ENCODE results near the gene YEATS4. TPM values are rescaled to one million over a fixed set of nuclear protein-coding genes. Genes with fewer than 3 reads are reported as not detected.

Gene YEATS4
- total RNA-seq, 2 experiments from 2014 or later, result 52.3 to 53.5 TPM

- Mint-ChIP-seq H3K4me3 (no peak overlapping the region), H3K9me3 (no peaks in the 10 kb centered on the region), H3K36me3 (ENCODE audit: low read depth) (no peaks in the 10 kb centered on the region), H3K4me1 (ENCODE audit: low read depth) (peaks cover 4% of the 10 kb centered on the region), H3K27me3 (ENCODE audit: low read depth) (no peaks in the 10 kb centered on the region), H3K27ac (no peak overlapping the region)
- DNase-seq, result no peak
- intact Hi-C loops (cut with micrococcal nuclease), result loop anchor here (5.0 kb wide), 1 partner anchor 1093 kb away; no protein-coding TSS in a partner anchor
- CTCF ChIA-PET, result interaction anchor here (0.6 to 2.2 kb wide), 4 partner anchors 14 to 227 kb away, joined by 3 to 8 read pairs (median 3); no protein-coding TSS in a partner anchor
Measured at GRCh38 chr12:69343885-69344612, 15.5 kb upstream of the YEATS4 start.

- CTCF ChIA-PET, result no interaction called here
- H3K27me3 Mint-ChIP-seq (ENCODE audit: low read depth), result no peaks in the 10 kb centered on the region
- H3K4me3 Mint-ChIP-seq, result no peak overlapping the region
- no peak for DNase-seq
- intact Hi-C loops (cut with micrococcal nuclease), result no loop called here
- H3K27ac Mint-ChIP-seq, result no peak overlapping the region
- H3K36me3 Mint-ChIP-seq (ENCODE audit: low read depth), result no peaks in the 10 kb centered on the region
- peaks cover 4% of the 10 kb centered on the region for H3K4me1 Mint-ChIP-seq (ENCODE audit: low read depth)
- no peaks in the 10 kb centered on the region for H3K9me3 Mint-ChIP-seq
Measured at GRCh38 chr12:69345077-69345476, 14.5 kb upstream of the YEATS4 start.

- Mint-ChIP-seq H3K27ac (no peak overlapping the region), H3K4me3 (no peak overlapping the region), H3K27me3 (ENCODE audit: low read depth) (no peaks in the 10 kb centered on the region), H3K36me3 (ENCODE audit: low read depth) (no peaks in the 10 kb centered on the region), H3K9me3 (no peaks in the 10 kb centered on the region), H3K4me1 (ENCODE audit: low read depth) (peaks cover 4% of the 10 kb centered on the region)
- intact Hi-C loops (cut with micrococcal nuclease), result no loop called here
- CTCF ChIA-PET, result no interaction called here
- no peak for DNase-seq
Measured at GRCh38 chr12:69345742-69346141, 13.8 kb upstream of the YEATS4 start.

GRCh38 chr12:69348162-69348938 lies 11.2 kb upstream of the YEATS4 start, which contains the start of gene LYZ:
TSS of gene LYZ (plus strand) at chr12:69348381. CDS start at chr12:69348409, 28 bp downstream.
- Mint-ChIP-seq H3K4me3 (no peak within 1 kb of the TSS), H3K36me3 (ENCODE audit: low read depth) (no peaks in the 10 kb centered on the region), H3K9me3 (no peaks in the 10 kb centered on the region), H3K27me3 (ENCODE audit: low read depth) (no peaks in the 10 kb centered on the region), H3K27ac (no peak within 1 kb of the TSS), H3K4me1 (ENCODE audit: low read depth) (peaks cover 4% of the 10 kb centered on the region)
- CTCF ChIA-PET, result interaction anchor here (0.8 to 2.1 kb wide), 5 partner anchors 9 to 57 kb away, joined by 3 to 12 read pairs (median 5); no protein-coding TSS in a partner anchor
- intact Hi-C loops (cut with micrococcal nuclease), result no loop called here
- DNase-seq, result no peak

DNA sequence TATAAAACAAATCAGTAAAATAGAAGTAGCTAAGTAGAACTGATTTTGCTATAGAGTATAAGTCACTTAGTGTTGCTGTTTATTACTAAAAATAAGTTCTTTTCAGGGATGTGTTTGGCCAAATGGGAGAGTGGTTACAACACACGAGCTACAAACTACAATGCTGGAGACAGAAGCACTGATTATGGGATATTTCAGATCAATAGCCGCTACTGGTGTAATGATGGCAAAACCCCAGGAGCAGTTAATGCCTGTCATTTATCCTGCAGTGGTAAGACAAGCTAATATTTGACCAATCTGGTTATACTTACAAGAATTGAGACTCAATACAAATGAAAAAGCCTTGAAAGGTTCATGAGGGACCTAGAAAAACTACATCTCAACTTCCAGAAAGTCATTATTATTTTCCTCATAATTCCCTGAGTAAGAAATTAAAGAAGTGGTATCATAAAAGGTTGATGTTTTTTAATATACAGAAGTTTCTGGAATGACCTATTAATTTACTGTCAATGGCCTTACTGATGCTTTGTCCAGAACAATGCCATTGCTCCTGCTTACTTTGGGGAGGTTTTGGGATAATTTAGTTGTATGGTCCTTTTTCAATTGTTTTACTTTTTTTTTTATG lies 9.4 kb upstream of the YEATS4 start:
- Mint-ChIP-seq H3K36me3 (ENCODE audit: low read depth) (no peaks in the 10 kb centered on the region), H3K4me1 (ENCODE audit: low read depth) (peaks cover 4% of the 10 kb centered on the region), H3K27me3 (ENCODE audit: low read depth) (no peaks in the 10 kb centered on the region), H3K9me3 (no peaks in the 10 kb centered on the region), H3K27ac (no peak overlapping the region), H3K4me3 (no peak overlapping the region)
- intact Hi-C loops (cut with micrococcal nuclease), result loop anchor here (10.0 kb wide), 1 partner anchor 1375 kb away; no protein-coding TSS in a partner anchor
- no peak for DNase-seq
- CTCF ChIA-PET, result interaction anchor here (0.6 to 1.9 kb wide), 3 partner anchors 12 to 140 kb away, joined by 3 to 6 read pairs (median 3); no protein-coding TSS in a partner anchor

DNA sequence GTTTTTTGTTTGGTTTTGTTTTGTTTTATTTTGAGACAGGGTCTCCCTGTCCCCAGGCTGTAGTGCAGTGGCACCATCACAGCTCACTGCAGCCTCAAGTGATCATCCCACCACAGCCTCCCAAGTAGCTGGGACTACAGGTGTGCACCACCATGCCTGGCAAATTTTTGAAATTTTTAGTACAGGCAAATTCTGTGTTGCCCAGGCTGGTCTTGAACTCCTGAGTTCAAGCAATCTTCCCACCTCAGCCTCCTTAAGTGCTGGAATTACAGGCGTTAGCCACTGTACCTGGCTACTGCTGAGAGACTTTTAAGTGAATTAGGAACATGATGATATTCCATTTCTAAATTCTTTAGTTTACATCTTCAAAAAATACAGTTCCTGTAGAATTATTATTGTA lies 8.8 kb upstream of the YEATS4 start:
- intact Hi-C loops (cut with micrococcal nuclease), result loop anchor here (10.0 kb wide), 1 partner anchor 1374 kb away; no protein-coding TSS in a partner anchor
- Mint-ChIP-seq H3K4me3 (no peak overlapping the region), H3K4me1 (ENCODE audit: low read depth) (peaks cover 4% of the 10 kb centered on the region), H3K9me3 (no peaks in the 10 kb centered on the region), H3K36me3 (ENCODE audit: low read depth) (no peaks in the 10 kb centered on the region), H3K27me3 (ENCODE audit: low read depth) (no peaks in the 10 kb centered on the region), H3K27ac (no peak overlapping the region)
- CTCF ChIA-PET, result no interaction called here
- DNase-seq, result no peak

GRCh38 chr12:69351462-69352236 lies 7.9 kb upstream of the YEATS4 start:
- CTCF ChIA-PET, result interaction anchor here (0.6 kb wide), 1 partner anchor 62 kb away, joined by 3 read pairs; no protein-coding TSS in a partner anchor
- intact Hi-C loops (cut with micrococcal nuclease), result loop anchor here (10.0 kb wide), 1 partner anchor 1373 kb away; no protein-coding TSS in a partner anchor
- Mint-ChIP-seq H3K9me3 (no peaks in the 10 kb centered on the region), H3K4me3 (no peak overlapping the region), H3K36me3 (ENCODE audit: low read depth) (no peaks in the 10 kb centered on the region), H3K4me1 (ENCODE audit: low read depth) (peaks cover 4% of the 10 kb centered on the region), H3K27ac (no peak overlapping the region), H3K27me3 (ENCODE audit: low read depth) (no peaks in the 10 kb centered on the region)
- no peak for DNase-seq

- no peaks in the 10 kb centered on the region for H3K36me3 Mint-ChIP-seq (ENCODE audit: low read depth)
- intact Hi-C loops (cut with micrococcal nuclease), result loop anchor here (10.0 kb wide), 1 partner anchor 1372 kb away; no protein-coding TSS in a partner anchor
- CTCF ChIA-PET, result interaction anchor here (0.6 kb wide), 1 partner anchor 44 kb away, joined by 3 read pairs; no protein-coding TSS in a partner anchor
- H3K27ac Mint-ChIP-seq, result no peak overlapping the region
- no peak for DNase-seq
- H3K4me1 Mint-ChIP-seq (ENCODE audit: low read depth), result peaks cover 9% of the 10 kb centered on the region
- H3K4me3 Mint-ChIP-seq, result no peak overlapping the region
- no peaks in the 10 kb centered on the region for H3K9me3 Mint-ChIP-seq
- no peaks in the 10 kb centered on the region for H3K27me3 Mint-ChIP-seq (ENCODE audit: low read depth)
Measured at GRCh38 chr12:69352904-69353303, 6.6 kb upstream of the YEATS4 start.

GRCh38 chr12:69354172-69354555 lies 5.4 kb upstream of the YEATS4 start:
- intact Hi-C loops (cut with micrococcal nuclease), result loop anchor here (10.0 kb wide), 1 partner anchor 1371 kb away; no protein-coding TSS in a partner anchor
- H3K27me3 Mint-ChIP-seq (ENCODE audit: low read depth), result no peaks in the 10 kb centered on the region
- CTCF ChIA-PET, result interaction anchor here (0.8 kb wide), 1 partner anchor 286 kb away, joined by 3 read pairs; no protein-coding TSS in a partner anchor
- no peak overlapping the region for H3K27ac Mint-ChIP-seq
- no peak overlapping the region for H3K4me3 Mint-ChIP-seq
- no peaks in the 10 kb centered on the region for H3K9me3 Mint-ChIP-seq
- H3K36me3 Mint-ChIP-seq (ENCODE audit: low read depth), result no peaks in the 10 kb centered on the region
- no peak for DNase-seq
- H3K4me1 Mint-ChIP-seq (ENCODE audit: low read depth), result peaks cover 12% of the 10 kb centered on the region

DNA sequence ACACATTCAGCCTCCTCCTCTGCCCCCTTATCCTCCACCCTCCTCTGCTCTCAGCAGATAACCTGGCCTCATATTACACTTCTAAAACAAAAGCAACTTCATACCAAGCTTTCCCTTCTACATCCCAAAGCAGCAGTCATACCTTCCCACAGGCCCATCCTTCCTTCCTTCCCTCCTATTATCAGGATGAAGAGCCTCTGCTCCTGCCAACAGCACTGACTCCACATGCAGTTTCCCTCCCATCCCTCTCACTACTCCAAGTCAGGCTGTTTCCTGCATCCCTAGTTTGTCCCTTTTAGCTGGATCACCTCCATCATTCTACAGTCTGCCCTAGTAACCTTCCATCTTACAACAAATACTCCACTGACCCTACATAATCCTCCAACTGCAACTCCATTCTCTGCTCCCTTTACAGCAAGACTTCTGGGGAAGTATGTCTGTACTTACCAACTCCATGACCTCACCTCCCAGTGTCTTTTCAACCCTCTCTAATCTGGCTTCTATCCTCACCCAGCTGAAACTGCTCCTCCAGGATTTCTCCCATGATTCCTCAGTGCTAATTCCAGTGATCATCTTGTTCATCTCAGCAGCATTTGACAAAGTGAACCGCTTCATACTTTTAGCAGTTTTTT lies 4.9 kb upstream of the YEATS4 start:
- Mint-ChIP-seq H3K27me3 (ENCODE audit: low read depth) (no peaks in the 10 kb centered on the region), H3K4me1 (ENCODE audit: low read depth) (peaks cover 16% of the 10 kb centered on the region), H3K9me3 (no peaks in the 10 kb centered on the region), H3K36me3 (ENCODE audit: low read depth) (no peaks in the 10 kb centered on the region), H3K27ac (no peak overlapping the region), H3K4me3 (no peak overlapping the region)
- DNase-seq, result no peak
- intact Hi-C loops (cut with micrococcal nuclease), result loop anchor here (5.0 to 10.0 kb wide), 2 partner anchors 523 to 1370 kb away; no protein-coding TSS in a partner anchor
- CTCF ChIA-PET, result interaction anchor here (0.8 kb wide), 1 partner anchor 285 kb away, joined by 3 read pairs; no protein-coding TSS in a partner anchor

Data from activated naive CD4-positive, alpha-beta T cell treated with anti-CD3 and anti-CD28 coated beads for 36 hours (primary cell).